Bone marrow (tissue), 2 donors: ENCODE data around the gene FAF1.

Source experiments
- DNase-seq, 2 donors: peaks; one replicate each; lab custom pipeline; 2025; lab: John Stamatoyannopoulos, UW

FAF1 gene

DNA sequence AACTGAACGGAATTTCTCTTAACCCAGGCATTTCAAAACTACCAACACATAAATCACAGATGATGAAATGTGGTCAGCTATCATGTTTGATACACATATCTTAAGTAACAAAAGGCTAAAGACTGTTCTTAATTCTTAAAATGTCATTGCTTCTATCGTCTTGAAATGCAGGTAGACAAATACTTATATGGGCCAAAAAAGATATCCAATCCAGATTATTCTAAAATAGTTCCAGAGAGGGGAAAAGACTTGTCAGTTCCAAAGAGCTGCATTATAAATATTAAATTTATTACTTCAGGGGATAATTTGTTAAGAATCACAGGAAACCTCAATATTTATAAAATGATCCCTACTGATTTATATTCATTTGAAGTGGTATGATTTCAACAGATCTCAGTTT is 259.4 kb downstream of the FAF1 start:
- DNase-seq: no peak

DNA sequence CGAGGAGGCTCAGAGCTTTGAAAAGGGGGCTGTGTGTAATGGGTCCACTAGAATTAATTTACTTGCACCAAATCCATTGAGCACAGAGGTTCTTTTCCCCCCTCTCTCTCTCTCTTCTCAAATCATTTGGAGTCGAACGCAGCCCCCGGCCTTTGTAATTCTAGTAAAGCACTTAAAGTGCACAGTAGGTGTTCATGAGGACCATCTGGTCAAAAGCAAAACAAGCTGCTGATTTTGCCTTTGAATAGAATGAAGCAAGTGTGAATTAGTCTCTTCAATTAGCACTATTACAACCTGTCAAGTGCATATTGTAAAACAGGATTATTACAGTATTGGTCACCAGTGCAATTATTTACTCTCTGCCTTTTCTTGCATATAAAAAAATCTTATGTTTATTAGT is 259.9 kb downstream of the FAF1 start:
- no peak for DNase-seq

GRCh38 chr1:50699795-50700194 is 260.3 kb downstream of the FAF1 start:
- DNase-seq: no peak

GRCh38 chr1:50697440-50698421 is 262.3 kb downstream of the FAF1 start:
- no peak for DNase-seq

- DNase-seq: no peak
Measured at GRCh38 chr1:50693829-50694228, 266.2 kb downstream of the FAF1 start.

GRCh38 chr1:50684185-50684584 is 275.9 kb downstream of the FAF1 start:
- no peak for DNase-seq

- no peak for DNase-seq
Measured at GRCh38 chr1:50681931-50682330, 278.1 kb downstream of the FAF1 start.

DNA sequence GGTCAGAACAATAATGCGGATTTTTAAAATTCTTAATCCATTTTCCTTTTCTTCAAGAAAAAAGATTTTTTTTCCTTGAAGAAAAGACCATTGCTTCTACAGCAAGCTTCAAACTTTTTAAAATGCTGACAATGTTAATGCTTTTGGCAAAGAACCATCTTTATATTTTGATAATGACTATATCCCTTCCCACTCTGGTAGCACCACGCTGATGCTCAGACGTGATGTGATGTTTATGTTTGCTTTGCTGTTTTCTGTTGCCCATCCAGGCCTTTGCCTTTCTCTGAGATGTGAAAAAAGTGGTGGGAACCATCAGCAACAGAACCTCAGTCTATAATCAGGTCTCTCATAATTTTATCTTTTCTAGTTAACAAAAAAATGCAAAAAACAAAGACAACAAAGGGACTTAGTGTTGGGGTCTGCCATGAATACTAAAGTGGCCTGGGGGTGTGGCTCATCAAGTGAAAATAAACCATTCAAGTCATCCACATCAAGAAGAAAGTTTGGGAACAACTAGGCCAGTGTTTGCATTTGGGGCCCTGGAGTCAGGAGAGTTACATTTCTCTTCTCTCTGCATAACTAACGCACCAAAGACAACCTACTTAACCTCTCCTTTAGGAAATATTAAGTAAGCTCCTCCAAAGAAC is 292.2 kb downstream of the FAF1 start:
- no peak for DNase-seq

GRCh38 chr1:50667272-50667671 is 292.8 kb downstream of the FAF1 start:
- DNase-seq: no peak

- DNase-seq: no peak
Measured at GRCh38 chr1:50666849-50667248, 293.2 kb downstream of the FAF1 start.

GRCh38 chr1:50665413-50665812 is 294.7 kb downstream of the FAF1 start:
- DNase-seq: no peak

GRCh38 chr1:50661626-50662025 is 298.4 kb downstream of the FAF1 start:
- DNase-seq: no peak

GRCh38 chr1:50659107-50659662 is 300.9 kb downstream of the FAF1 start:
- no peak for DNase-seq

- DNase-seq: no peak
Measured at GRCh38 chr1:50658459-50659076, 301.5 kb downstream of the FAF1 start.

- no peak for DNase-seq
Measured at GRCh38 chr1:50656931-50657330, 303.1 kb downstream of the FAF1 start.

- DNase-seq: no peak
Measured at GRCh38 chr1:50651476-50652263, 308.4 kb downstream of the FAF1 start.

GRCh38 chr1:50646526-50646925 is 313.5 kb downstream of the FAF1 start:
- DNase-seq: no peak

GRCh38 chr1:50645139-50645538 is 314.9 kb downstream of the FAF1 start:
- no peak for DNase-seq

- DNase-seq: no peak
Measured at GRCh38 chr1:50644447-50645105, 315.5 kb downstream of the FAF1 start.

GRCh38 chr1:50637460-50637859 is 322.6 kb downstream of the FAF1 start:
- DNase-seq: no peak

GRCh38 chr1:50634251-50634650 is 325.8 kb downstream of the FAF1 start:
- DNase-seq: no peak
